ENCODE data around the gene PCNX2.

GRCh38 chr1:233079574-233079973 is 216.0 kb downstream of the PCNX2 start:
- TF ChIP-seq EMX1 (CRISPR knock-in tag; IDR thresholded peaks at IDR 0.05) (no peak), ELF4 (CRISPR knock-in tag; IDR thresholded peaks at IDR 0.05; ENCODE audit: low read depth) (no peak), CTCF (IDR thresholded peaks at IDR 0.05) (no peak), SOX15 (CRISPR knock-in tag; IDR thresholded peaks at IDR 0.05) (no peak), RELA (CRISPR knock-in tag; IDR thresholded peaks at IDR 0.05; ENCODE audit: borderline replicate concordance) (no peak), NR2C2 (CRISPR knock-in tag; IDR thresholded peaks at IDR 0.05) (no peak)

Measured in WTC11 (cell line).